Epithelial cell of esophagus (primary cell): Measurements from ENCODE around the gene CPNE1.

ENCODE experiments used
- DNase-seq: peaks from one replicate; pipeline ENCODE4 v3.0.0; 2010; ENCODE audit warnings: low read depth
- H3K4me3 ChIP-seq: 2 replicates; pipeline ENCODE4 v1.5.1; 2011; ENCODE audit warnings: mild to moderate bottlenecking, low read length, control low read depth
- TF ChIP-seq, protein P1 (sequence below): IDR thresholded peaks from 2 replicates; pipeline ENCODE4 v1.5.1; 2011; ENCODE audit warnings: low read depth, mild to moderate bottlenecking, low read length, control low read depth, inconsistent platforms; ENCODE audit not compliant: insufficient read depth; ENCODE audit errors: missing control alignments

Gene CPNE1

DNA sequence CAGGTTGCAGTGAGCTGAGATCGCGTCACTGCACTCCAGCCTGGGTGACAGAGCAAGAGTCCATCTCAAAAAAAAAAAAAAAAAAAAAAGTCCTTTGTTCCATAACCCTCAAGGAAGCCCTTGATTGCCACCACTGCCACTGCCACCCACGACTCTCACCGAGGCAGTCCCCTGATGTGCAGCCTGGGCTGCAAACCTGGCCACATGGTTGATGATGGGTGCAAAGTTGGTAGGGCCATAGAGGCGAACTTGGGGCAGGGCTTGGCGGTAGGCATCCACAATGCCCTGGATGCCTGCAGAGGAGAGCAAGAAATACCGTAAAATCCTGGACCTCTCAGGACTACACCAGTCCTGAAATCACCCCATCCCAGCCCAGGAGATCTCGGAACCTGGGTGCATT is 37.6 kb downstream of the CPNE1 start:
- TF ChIP-seq, protein P1, sequence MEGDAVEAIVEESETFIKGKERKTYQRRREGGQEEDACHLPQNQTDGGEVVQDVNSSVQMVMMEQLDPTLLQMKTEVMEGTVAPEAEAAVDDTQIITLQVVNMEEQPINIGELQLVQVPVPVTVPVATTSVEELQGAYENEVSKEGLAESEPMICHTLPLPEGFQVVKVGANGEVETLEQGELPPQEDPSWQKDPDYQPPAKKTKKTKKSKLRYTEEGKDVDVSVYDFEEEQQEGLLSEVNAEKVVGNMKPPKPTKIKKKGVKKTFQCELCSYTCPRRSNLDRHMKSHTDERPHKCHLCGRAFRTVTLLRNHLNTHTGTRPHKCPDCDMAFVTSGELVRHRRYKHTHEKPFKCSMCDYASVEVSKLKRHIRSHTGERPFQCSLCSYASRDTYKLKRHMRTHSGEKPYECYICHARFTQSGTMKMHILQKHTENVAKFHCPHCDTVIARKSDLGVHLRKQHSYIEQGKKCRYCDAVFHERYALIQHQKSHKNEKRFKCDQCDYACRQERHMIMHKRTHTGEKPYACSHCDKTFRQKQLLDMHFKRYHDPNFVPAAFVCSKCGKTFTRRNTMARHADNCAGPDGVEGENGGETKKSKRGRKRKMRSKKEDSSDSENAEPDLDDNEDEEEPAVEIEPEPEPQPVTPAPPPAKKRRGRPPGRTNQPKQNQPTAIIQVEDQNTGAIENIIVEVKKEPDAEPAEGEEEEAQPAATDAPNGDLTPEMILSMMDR: no peak
- DNase-seq: no peak
- H3K4me3 ChIP-seq: no peak overlapping the region

GRCh38 chr20:35626386-35627001 is 38.2 kb downstream of the CPNE1 start:
- H3K4me3 ChIP-seq: no peak overlapping the region
- DNase-seq: peak; percentile 76
- TF ChIP-seq, protein P1: no peak

DNA sequence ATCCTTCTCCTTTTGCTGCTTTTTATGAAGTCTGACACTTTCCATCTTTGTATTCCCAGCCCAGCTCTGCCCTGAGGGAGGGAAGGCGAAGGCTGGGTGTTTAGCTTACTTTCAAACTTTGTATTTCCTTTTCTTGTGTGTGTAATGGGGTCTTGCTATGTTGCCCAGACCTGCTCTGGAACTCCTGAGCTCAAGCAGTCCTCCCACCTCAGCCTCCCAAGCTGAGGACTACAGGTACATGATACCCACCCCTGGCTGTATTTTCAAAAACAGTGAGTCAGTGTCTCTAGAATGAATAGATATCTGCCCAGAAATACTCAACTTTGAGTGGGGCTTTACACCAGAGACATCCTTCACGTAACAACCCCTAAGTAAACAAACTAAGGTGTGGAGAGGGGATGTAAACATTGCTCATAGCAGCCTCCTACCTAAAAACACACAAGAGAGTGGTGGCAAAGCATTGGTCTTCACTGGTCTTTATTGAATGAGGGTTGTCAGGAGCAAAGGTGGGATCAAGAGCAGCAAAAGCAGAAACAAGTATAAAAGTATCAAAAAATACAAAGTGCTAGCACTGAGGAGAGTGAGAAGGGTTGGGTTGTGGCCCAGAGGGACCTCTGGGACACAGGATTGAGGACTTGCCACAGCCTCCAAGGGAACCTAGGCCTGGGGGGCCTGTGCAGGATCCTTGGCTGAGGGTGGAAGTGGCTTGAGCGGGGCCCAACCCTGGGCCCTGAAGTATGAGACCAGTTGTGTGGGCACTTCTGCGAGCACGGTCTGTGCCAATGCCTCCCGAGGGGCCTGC is 38.9 kb downstream of the CPNE1 start:
- H3K4me3 ChIP-seq: no peak overlapping the region
- TF ChIP-seq, protein P1: no peak
- DNase-seq: no peak

DNA sequence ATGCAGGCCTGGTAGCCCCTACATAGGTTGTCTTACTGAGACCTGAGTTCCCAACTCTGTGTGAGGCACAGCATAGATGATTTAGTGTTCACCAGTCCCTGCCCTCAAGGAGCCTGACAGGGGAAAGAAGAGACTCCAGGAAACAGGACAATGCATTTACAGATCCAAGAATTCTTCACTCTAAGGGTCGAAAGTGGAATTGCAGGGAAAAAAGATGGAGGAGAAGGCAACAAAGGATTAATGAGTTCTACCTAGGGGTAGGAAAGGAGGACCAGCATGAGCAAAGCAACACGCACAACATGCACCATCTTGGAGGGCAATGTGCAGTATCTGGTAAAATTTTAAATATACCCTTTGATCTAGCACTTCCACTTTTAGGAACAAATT is 43.1 kb downstream of the CPNE1 start:
- DNase-seq: no peak
- H3K4me3 ChIP-seq: no peak overlapping the region
- TF ChIP-seq, protein P1: no peak

DNA sequence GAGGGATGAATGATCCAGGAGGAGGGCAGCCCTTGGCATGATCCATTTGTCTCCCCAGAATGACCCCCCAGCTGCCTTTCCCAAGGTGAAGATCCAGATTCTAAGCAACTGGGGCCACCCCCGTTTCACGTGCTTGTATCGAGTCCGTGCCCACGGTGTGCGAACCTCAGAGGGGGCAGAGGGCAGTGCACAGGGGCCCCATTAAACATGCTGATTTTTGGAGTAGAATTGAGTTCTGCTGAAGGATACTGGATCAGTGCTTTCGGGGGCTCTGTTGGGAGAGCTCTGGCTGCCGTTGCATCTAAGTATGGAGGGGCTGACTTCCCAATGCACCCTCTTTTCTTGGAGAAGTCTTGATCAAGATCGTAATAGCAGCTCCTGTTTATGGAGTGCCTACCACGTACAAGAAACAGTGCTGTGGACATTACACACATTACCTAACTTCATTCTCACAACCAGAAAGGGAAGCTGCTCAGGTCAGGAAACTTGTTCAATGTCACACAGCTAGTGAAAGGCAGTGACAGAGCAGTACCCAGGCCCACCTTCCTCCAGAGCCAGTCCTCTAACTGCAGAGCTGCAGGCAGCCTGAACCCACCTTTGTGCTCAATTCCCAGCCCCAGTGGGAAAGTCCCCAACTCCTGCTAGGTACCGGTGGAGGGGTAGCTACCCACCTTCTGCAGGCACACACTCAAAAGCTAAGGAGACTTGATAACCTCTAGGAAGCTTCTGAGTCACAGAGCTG is 43.7 kb downstream of the CPNE1 start:
- TF ChIP-seq, protein P1: no peak
- no peak for DNase-seq
- H3K4me3 ChIP-seq: no peak overlapping the region

GRCh38 chr20:35619196-35620095 is 45.3 kb downstream of the CPNE1 start:
- TF ChIP-seq, protein P1: peak; percentile 21
- peak; percentile 90 for DNase-seq
- peak overlapping the region; percentile 64 for H3K4me3 ChIP-seq
